ENCODE data around the gene PLEKHN1.

PLEKHN1 gene, protein sequence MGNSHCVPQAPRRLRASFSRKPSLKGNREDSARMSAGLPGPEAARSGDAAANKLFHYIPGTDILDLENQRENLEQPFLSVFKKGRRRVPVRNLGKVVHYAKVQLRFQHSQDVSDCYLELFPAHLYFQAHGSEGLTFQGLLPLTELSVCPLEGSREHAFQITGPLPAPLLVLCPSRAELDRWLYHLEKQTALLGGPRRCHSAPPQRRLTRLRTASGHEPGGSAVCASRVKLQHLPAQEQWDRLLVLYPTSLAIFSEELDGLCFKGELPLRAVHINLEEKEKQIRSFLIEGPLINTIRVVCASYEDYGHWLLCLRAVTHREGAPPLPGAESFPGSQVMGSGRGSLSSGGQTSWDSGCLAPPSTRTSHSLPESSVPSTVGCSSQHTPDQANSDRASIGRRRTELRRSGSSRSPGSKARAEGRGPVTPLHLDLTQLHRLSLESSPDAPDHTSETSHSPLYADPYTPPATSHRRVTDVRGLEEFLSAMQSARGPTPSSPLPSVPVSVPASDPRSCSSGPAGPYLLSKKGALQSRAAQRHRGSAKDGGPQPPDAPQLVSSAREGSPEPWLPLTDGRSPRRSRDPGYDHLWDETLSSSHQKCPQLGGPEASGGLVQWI

DNA sequence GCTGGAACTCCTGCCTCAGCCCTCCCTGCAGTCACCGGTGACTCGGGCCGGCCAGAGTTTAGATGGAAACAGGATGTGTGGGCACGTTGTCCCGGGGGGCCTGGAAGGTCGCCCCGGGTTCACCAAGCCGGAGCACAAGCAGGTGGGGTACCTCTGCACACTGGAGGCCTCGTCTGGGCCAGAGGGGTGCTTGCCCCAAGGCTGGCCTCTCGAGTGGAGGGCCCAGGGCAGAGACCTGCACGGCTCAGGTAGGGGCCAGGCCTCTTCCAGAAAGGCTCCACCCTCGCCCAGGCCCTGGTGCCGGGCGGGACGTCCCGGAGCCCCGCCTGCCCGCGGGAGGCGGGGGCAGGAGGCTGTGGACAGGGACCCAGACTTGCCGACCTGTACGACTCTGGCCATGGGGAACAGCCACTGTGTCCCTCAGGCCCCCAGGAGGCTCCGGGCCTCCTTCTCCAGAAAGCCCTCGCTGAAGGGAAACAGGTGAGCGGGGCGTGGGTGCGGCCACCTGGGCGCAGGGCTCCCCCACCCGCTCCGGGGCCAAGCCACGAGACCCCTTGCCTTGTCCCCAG, at the start of gene PLEKHN1:
Gene PLEKHN1, plus strand, starts transcription at position 348 of the 569 bp plus-strand sequence. Its CDS starts 50 bp downstream, at position 398.
- no peak for DNase-seq (ENCODE audit: low read depth)

DNA sequence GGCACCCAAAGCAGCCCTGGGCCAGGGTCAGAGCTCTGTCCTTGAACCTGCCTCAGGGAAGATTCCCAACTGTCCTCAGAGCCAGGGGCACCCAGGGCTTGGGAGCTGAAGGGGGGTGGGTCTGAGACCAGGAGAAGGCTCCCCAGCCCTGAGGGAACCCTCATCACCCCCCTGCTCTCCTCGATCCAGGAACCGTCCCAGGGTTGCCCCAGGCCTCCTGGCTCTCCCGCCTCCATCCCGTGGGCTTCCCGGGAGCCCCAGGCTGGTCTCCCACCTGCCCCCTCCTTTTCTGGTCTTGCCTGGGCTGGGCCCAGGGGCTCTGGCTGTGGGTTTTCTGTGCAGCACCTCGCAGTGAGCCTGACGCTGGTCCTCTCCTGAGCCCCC, 49.2 kb upstream of the PLEKHN1 start:
- DNase-seq (ENCODE audit: low read depth) = no peak

DNA sequence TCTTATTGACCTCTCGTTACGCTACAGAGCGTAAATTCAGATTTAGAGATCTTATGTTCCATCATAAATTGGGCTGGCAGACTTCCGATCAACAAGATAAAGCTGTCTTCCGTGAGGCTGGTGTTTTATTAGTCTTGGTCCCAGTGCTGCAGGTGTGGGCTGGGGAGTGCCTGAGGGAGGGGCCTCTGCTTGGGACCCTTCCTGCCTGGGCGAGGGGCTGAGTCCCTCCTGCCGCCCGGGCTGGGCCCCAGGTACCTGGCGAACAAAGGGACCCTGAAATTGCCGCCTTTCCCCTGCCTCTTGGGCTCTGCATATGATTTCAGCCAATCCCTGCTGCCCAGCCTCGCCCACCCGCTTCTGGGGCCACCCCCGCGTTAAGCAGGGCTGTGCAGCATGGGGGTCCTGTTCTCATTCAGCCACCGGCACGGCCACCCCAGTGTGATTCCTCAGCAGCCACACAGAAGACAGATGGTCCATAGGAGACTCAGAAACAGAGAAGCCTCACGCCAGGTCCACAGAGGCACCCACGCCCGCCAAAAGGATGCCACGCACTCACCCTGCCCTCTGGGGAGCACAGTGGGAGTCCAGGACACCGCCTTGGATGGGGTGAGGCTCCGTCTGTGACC, 48.7 kb upstream of the PLEKHN1 start:
- DNase-seq (ENCODE audit: low read depth) = no peak

DNA sequence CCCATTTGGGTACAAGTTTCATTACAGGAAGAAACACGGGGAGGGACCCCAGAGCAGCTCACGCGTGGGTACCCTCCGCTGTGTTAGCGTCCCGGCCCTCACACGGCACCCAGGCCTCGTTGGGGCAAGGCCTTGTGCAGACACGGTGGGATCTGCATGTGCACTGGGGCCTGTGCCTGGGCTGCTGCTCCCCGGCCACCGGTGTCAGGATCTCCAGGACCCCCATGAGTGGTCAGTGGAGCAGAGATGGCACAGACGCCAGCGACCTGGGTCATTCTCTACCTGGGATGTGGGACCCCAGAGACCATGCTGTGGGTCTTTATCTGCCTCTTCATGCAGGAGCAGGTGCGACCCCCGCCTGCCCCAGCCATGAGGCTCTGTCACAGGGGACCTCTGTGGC, 47.9 kb upstream of the PLEKHN1 start:
- no peak for DNase-seq (ENCODE audit: low read depth)

DNA sequence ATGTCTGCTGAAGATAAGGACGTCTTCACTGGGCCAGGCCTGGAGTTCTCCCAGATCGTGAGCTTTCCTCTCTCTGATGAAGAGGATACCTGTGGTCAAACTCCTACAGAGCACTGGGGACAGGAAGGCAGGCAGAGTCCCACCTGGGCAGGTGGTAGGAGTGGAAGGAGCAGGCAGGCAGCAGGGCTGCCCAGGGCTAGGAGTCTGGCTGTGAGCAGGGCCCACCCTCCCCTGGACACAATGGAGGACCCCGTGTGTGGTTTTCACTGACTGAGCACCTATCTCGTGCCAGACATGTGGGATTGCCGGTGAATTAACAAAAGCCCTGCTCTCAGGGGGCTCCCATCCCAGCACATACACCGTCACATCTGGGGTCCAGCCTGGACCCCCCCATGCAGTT, 47.4 kb upstream of the PLEKHN1 start:
- DNase-seq (ENCODE audit: low read depth) = no peak

DNA sequence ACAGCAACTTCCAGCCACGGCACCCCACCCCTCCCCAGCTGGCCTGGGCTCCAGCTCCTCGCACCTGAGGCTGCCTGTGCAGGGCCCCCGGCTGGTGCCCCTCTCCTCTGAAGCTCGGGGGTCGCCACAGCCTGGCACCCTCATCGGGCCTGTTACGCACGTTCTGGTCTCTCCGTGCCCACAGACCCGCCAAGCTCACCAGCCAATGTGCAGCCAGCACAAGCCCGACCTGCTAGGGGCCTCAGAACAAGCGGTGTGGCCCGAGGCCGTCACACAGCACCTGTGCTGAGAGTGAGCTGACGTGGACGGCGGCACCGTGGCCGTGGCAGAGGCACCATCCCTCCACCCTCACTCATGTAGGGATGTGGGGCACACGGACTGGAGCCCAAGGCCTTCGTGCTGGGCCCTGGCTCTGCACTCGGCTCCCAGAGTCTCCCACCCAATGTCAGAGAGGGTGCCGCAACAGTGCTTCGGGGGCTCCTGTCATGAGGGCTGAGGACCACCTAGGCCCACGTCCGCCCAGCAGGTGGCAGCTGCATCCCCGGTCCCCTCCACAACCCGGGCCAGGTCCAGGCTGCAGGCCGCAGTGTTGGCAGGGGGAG, 46.9 kb upstream of the PLEKHN1 start:
- no peak for DNase-seq (ENCODE audit: low read depth)

DNA sequence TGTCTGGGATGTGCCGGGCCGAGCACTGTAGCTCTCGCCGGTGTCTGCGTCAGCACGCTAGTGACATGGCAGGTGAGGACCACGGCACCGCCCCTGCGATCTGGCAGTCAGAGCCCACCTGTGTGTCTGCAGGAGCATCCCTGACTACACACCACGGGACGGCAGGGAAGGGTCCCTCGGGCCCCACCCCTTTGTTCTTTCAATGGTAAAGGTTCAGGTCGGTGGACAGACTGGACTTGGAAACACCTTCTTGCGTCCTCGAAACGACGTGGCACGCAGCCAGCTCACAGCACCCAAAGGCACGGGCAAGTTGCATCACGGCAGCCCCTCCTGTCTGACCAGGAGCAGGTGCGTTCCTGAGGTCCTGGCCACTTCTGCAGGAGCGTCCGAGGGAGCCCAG, 46.3 kb upstream of the PLEKHN1 start:
- no peak for DNase-seq (ENCODE audit: low read depth)

DNA sequence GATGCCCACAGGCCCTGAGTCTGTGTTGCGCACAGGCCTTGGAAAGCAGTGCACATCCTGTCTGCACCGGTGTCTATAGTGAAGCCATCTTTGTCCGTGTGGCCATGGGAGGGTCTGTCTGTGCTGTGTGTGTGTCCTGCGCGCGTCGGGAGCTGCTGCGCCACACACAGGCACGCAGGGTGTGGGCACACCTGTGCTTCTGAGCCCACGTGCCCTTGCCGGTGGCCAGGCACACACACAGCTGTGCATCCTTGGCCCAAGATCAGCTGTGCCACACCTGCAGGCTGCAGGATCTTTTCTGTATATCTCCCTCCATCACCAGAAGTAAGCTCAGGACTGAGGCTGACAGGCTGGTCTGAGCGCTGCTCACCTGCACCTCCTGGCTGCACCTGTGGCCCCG, 45.8 kb upstream of the PLEKHN1 start:
- DNase-seq (ENCODE audit: low read depth) = no peak

DNA sequence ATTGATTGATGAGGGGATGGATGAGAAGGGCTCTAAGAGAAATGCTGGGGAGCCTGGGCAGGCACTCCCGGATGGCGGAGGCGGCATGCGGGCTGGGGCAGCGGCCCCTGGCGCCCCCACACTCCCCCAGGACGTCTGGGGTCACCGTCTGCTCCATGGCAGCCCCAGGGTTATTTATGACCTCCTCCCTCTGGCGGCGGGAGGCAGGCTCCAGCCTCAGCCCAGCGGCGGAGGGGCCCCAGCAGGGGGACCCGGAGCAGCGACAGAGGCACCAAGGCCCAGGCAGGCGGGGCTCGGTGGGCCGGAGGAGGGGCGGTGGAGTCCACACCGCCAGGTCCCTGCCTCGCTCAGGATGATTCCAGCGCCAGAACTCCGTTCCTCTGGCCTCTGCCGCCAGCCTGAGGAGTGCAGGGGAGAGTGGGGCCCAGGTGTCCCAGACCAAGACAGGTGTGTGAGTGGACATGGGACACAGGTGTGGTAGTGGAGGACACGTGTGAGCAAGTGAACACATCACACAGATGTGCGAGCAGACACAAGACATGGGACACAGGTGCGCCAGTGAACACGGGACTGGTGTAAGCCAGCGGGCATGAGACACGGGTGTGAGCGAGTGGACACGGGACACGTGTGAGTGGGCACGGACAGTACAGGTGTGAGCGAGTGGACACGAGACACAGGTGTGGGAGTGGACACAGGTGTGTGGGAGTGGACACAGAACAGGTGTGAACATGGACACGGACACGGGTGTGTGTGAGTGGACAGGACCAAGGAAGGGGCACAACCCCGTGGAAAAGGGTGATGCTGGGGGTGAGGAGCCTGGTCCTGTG, 45.1 kb upstream of the PLEKHN1 start:
- DNase-seq (ENCODE audit: low read depth) = no peak

DNA sequence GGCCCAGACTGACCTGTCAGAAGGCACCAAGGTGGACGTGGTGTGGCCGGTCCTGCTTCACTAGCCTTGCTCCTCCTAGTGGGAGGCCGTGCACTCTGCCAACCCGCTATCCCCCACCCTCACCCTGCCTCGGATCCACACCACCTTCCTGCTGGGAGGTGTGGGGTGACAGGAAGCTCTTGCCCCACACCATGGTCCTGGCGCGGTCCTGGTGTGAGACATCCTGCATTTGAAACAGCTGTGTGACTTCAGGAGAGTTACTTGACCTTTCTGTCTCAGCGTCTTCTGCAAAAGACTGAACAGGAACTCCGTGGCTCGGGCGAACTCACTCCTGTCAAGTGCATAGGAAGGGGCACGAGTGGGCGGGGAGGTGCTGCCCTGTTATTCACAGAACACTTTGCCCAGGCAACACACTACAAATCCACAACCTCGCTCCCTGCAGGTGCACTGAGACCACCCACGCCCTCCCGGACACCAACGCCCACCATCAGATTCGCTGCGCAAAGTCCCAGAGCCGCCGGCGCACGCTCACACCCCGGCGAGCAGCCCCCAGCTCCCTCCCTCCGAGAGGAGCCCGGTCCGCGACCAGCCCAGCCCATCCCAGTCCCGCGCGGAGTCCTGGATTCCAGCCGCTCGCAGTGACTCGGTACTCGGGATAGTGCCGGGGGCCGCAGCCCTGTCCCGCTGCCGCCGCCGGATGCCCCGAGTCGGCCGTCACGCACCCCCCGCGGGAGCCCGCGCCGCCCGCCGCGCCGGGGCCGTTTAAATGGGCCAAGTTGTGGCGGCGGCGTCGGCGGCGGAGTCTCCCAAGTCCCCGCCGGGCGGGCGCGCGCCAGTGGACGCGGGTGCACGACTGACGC, 42.9 kb upstream of the PLEKHN1 start, which contains the start of gene SAMD11:
Gene SAMD11, plus strand, starts transcription at position 793 of the 860 bp plus-strand sequence. CDS start 509 bp downstream, outside the sequence.
- DNase-seq (ENCODE audit: low read depth) = peak; percentile 50

DNA sequence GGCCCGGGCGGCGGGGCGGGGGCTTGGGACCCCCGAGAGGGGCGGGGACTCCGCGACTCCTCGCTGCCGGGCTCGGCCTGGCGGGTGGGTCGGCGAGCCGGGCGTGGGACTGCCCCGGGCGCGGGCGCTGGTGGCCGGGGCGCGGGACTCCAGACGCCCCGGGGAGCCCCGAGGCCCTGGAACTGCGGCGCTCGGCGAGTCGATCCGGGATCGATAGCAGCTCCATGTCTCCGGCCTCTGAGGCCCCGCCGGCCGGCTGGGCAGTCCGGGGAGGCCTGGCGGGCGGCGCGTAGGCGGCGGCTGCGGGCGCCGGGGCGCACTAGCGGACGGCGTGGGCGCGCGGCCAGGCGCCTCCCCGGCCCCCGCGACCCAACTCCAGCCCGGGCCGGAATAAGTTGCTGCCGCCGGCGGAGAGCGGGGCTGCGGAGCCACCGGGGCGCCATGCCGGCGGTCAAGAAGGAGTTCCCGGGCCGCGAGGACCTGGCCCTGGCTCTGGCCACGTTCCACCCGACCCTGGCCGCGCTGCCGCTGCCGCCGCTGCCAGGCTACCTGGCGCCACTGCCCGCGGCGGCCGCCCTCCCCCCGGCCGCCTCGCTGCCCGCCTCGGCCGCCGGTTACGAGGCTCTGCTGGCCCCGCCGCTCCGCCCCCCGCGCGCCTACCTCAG, 42.2 kb upstream of the PLEKHN1 start:
- DNase-seq (ENCODE audit: low read depth) = no peak

DNA sequence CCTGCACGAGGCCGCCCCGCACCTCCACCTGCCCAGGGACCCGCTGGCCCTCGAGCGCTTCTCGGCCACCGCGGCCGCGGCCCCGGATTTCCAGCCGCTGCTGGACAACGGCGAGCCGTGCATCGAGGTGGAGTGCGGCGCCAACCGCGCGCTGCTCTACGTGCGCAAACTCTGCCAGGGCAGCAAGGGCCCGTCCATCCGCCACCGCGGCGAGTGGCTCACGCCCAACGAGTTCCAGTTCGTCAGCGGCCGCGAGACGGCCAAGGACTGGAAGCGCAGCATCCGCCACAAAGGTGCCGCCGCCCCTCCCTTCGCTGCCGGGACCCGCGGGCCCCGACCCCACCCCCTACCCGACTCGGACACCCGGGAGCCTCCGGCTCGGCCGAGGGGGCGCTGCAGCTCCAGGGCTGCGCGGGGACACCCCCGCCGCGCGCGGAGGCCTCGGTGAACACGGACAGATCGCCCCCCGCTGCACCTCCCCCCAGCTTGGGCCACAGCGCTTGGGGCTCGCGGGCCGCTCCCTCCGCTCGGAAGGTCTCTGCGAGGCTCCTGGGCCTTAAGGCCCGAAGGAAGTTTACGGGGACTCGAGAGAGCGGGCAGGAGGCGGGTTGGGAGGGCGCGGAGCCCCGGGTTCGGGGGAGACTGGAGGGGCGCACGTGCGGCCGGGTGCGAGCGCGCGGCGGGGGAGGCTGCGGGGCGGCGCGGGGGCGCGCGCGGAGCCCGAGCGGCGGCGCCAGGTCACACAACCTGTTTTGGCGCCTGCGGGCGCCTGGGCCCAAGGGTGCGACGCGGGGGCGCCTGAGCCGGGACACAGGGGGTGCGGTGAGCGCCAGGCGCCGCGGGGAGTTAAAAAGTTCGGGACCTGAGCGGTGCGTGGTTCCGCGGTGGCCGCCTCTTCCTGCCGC, 41.4 kb upstream of the PLEKHN1 start:
- DNase-seq (ENCODE audit: low read depth) = no peak

DNA sequence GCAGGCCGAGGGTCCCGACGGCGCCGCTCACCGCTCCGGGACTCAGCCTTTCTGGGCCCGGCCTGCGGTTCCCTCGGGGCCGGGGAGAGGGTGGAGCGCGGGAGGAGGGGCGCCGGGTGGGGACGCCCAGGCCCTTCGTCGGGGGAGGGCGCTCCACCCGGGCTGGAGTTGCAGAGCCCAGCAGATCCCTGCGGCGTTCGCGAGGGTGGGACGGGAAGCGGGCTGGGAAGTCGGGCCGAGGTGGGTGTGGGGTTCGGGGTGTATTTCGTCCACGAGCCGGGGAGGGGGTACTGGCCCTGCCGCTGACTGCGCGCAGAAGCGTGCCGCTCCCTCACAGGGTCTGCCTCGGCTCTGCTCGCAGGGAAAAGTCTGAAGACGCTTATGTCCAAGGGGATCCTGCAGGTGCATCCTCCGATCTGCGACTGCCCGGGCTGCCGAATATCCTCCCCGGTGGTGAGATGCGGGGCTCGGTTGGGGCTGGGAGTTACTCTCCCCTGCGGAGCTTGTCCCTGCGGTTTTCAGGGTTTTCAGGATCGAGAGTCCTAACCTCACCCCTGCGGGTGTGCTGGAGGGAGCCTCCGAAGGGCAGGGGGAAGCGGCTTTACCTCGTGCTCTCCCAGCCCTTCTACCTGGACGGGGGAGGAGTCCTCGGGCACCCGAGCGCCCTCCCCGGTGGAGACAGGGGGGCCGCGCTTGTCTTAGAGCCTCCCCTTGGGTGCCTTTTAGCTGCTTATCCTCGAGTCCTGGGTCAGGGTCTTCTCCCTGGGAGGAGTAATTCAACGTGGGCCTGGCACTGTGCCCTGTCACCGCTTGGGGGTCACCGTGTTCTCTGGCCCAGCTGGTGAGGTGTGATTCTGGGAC, 40.5 kb upstream of the PLEKHN1 start:
- DNase-seq (ENCODE audit: low read depth) = no peak

DNA sequence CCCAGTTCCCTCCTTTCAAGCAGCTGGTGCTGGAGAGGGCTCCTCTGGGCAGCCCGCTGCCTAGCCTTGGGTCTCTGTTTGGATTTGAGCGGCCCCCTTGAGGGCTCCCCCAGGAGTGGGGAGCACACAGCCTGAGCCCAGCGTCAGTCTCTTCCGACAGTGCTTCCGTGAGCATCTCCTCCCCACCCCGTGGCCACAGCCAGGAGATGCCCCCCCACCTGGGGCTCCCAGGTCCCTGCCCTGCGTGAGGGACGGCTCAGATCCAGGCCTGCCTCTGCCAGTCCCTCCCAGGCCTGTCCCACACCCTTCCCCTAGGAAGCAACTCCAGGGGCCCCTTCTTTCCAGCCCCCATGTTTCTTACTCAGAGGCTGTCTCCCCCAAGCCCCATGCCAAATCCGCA, 39.0 kb upstream of the PLEKHN1 start:
- no peak for DNase-seq (ENCODE audit: low read depth)

DNA sequence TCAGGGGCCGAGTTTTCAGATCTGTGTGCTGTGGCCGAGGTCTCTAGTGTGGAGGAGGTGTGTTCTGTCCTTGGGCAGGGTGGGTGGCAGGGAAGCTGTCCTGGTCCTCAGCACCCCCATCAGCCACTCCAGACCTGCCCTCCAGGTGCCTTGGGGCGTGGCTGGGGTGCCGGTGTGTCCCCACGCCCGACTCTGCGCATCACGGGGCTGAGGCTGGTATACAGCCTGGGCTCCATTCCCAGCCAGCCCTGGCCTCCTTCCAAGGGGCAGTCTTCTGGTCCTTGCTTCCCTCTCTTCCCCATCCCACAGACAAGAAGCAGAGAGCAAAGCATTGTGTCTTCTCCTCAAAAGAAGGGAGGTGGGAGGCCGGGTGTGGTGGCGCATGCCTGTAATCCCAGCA, 38.5 kb upstream of the PLEKHN1 start:
- no peak for DNase-seq (ENCODE audit: low read depth)

DNA sequence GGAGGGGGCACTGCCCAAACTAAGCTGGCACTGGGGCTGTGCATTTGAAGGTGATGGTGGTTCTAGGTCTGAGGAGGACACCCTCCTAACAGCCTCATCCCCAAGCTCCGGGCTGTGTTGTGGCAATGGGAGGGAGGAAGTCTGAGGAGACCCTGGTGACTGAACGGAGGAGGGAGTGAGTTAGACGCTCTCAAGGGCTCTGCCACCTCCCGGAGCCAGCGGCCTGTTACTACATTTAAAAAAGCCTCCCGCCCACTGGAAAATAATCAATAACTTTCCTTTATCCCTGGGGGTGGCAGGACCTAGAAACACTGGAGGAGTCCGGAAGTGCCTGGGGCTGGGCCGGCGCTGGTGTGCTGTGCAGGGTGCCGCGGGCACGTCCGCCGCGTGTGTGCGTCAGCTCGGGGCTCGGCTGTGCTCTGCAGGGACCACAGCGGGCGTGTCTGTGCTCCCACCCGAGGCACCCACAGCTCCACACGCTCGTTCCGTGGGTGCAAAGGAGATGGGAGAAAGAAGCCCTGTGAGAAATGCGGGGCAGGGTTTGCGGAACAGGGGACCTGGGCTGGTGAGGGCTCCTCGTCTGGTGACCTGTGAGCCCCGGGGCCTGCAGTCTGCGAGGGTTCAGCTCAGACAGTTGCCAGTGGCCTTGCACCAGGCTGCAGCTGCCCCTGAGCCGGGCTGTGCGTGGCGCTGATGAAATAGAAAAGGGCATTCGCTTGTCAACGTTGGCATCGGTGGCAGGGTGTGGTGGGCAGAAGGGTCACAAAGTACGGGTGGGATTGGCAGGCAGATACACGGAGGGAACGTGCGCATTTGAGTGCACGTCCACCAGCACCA, 37.2 kb upstream of the PLEKHN1 start:
- no peak for DNase-seq (ENCODE audit: low read depth)

Measured in activated T-helper 1 cell treated with Interleukin-2 at 50 U/mL for 16 hours (primary cell).